GM18951 (cell line): ENCODE results near the gene CDRT15L2.
"Not testable (repeated sequence)": the region's sequence is repeated elsewhere in the genome, so short reads cannot be mapped to it uniquely, and the experiment has no call there.

Experiments used
- POLR2A ChIP-seq: IDR thresholded peaks from 4 replicates; pipeline ENCODE4 v1.6.1; 2011; ENCODE audit warnings: mild to moderate bottlenecking; ENCODE audit not compliant: insufficient read length, insufficient read depth; ENCODE audit errors: extremely low read depth
- in situ Hi-C: fragments of 300-500 bp; cut with MboI; formaldehyde crosslinking; loops from one replicate; pipeline ENCODE4 v1.12.0; 2022; ENCODE audit warnings: low sequenced_read_pairs, mixed read lengths, inconsistent platforms; ENCODE audit not compliant: unreplicated experiment

Gene CDRT15L2

GRCh38 chr17:20613905-20614304 lies 34.4 kb downstream of the CDRT15L2 start:
- TF ChIP-seq POLR2A, result no peak
- in situ Hi-C loops, result no loop called here

GRCh38 chr17:20615461-20615860 lies 35.9 kb downstream of the CDRT15L2 start:
- in situ Hi-C loops, result not testable (repeated sequence)
